HEK293T (cell line): ENCODE measurements around the gene VDR.

Experiments
- CTCF ChIA-PET: fragments of 350-600 bp; formaldehyde crosslinking; extraction: SDS; loops from one replicate; lab custom pipeline; 2021; ENCODE audit warnings: antibody characterized with exemption, inconsistent platforms; lab: Yijun Ruan, JAX
- POLR2A ChIA-PET: fragments of 350-600 bp; formaldehyde crosslinking; extraction: SDS; loops from one replicate; lab custom pipeline; 2020; ENCODE audit warnings: antibody characterized with exemption, inconsistent platforms; lab: Yijun Ruan, JAX
- DNase-seq: peaks from one replicate; pipeline ENCODE4 v3.0.0; 2012; ENCODE audit warnings: mixed read lengths; ENCODE audit errors: extremely low spot score
- ARNT ChIP-seq: fragments of 450-650 bp; IDR thresholded peaks from 2 replicates; pipeline ENCODE4 v1.6.1; 2017; ENCODE audit warnings: mild to moderate bottlenecking
- BHLHE40 ChIP-seq: fragments of 450-650 bp; IDR thresholded peaks from 2 replicates; pipeline ENCODE4 v1.6.1; 2016; ENCODE audit warnings: mild to moderate bottlenecking, moderate library complexity, borderline replicate concordance
- CTBP1 ChIP-seq: fragments of 450-650 bp; IDR thresholded peaks from 2 replicates; pipeline ENCODE4 v1.6.1; 2016; ENCODE audit warnings: borderline replicate concordance
- ELF4 ChIP-seq: fragments of 450-650 bp; IDR thresholded peaks from 2 replicates; pipeline ENCODE4 v1.6.1; 2017; ENCODE audit warnings: antibody characterized with exemption
- FOXA1 ChIP-seq: fragments of 450-650 bp; IDR thresholded peaks from 2 replicates; pipeline ENCODE4 v1.6.1; 2016; ENCODE audit warnings: mild to moderate bottlenecking
- FOXK2 ChIP-seq: fragments of 450-650 bp; IDR thresholded peaks from 2 replicates; pipeline ENCODE4 v1.6.1; 2016; ENCODE audit warnings: mild to moderate bottlenecking
- FOXM1 ChIP-seq: fragments of 450-650 bp; IDR thresholded peaks from 2 replicates; pipeline ENCODE4 v1.6.1; 2017; ENCODE audit warnings: mild to moderate bottlenecking, borderline replicate concordance
- HDGF ChIP-seq: fragments of 450-650 bp; IDR thresholded peaks from 2 replicates; pipeline ENCODE4 v1.6.1; 2017; ENCODE audit warnings: antibody characterized with exemption, borderline replicate concordance
- L3MBTL2 ChIP-seq: fragments of 450-650 bp; conservative IDR thresholded peaks from 2 replicates; pipeline ENCODE4 v1.6.1; 2016; ENCODE audit warnings: mild to moderate bottlenecking
- LEF1 ChIP-seq: fragments of 450-650 bp; IDR thresholded peaks from 2 replicates; pipeline ENCODE4 v1.6.1; 2017; ENCODE audit warnings: mild to moderate bottlenecking, borderline replicate concordance
- NFRKB ChIP-seq: fragments of 450-650 bp; IDR thresholded peaks from 2 replicates; pipeline ENCODE4 v1.6.1; 2016; ENCODE audit warnings: mild to moderate bottlenecking, moderate library complexity
- PKNOX1 ChIP-seq: fragments of 450-650 bp; IDR thresholded peaks from 2 replicates; pipeline ENCODE4 v1.6.1; 2016
- SP1 ChIP-seq: fragments of 450-650 bp; IDR thresholded peaks from 2 replicates; pipeline ENCODE4 v1.6.1; 2017
- SUZ12 ChIP-seq: fragments of 450-650 bp; IDR thresholded peaks from 2 replicates; pipeline ENCODE4 v1.6.1; 2016; ENCODE audit warnings: mild to moderate bottlenecking
- TARDBP ChIP-seq: fragments of 450-650 bp; IDR thresholded peaks from 2 replicates; pipeline ENCODE4 v1.6.1; 2016
- ZNF384 ChIP-seq: fragments of 450-650 bp; IDR thresholded peaks from 2 replicates; pipeline ENCODE4 v1.6.1; 2016

The VDR gene

GRCh38 chr12:47920913-47921312, 16.1 kb upstream of the VDR start:
- TF ChIP-seq L3MBTL2 (no peak), LEF1 (no peak), SUZ12 (no peak), ARNT (no peak), ELF4 (no peak)
- POLR2A ChIA-PET: interaction anchor here (0.9 kb wide), 1 partner anchor 17 kb away, joined by 3 read pairs; no protein-coding TSS in a partner anchor
- CTCF ChIA-PET: no interaction called here

GRCh38 chr12:47913081-47913480, 8.3 kb upstream of the VDR start:
- TF ChIP-seq ELF4 (no peak), ZNF384 (no peak), NFRKB (no peak), FOXM1 (no peak)
- DNase-seq: no peak
- POLR2A ChIA-PET: interaction anchor here (1.2 kb wide), 1 partner anchor 8 kb away, joined by 9 read pairs; the partner anchor contains the start of gene VDR
- CTCF ChIA-PET: interaction anchor here (0.6 to 0.7 kb wide), 2 partner anchors 35 to 285 kb away, joined by 3 read pairs; no protein-coding TSS in a partner anchor

More at GRCh38 chr12:47920913-47921312, 16.1 kb upstream of the VDR start:
- DNase-seq: no peak

GRCh38 chr12:47912556-47912955, 7.8 kb upstream of the VDR start:
- CTCF ChIA-PET: no interaction called here
- no peak for TF ChIP-seq NFRKB
- TF ChIP-seq PKNOX1: no peak
- no peak for TF ChIP-seq L3MBTL2
- no peak for TF ChIP-seq ZNF384
- TF ChIP-seq SP1: no peak
- no peak for TF ChIP-seq BHLHE40
- TF ChIP-seq FOXK2: no peak
- TF ChIP-seq ARNT: no peak
- no peak for TF ChIP-seq ELF4
- no peak for TF ChIP-seq FOXA1
- no peak for TF ChIP-seq LEF1
- TF ChIP-seq FOXM1: no peak
- TF ChIP-seq SUZ12: no peak
- POLR2A ChIA-PET: no interaction called here
- DNase-seq: no peak

- TF ChIP-seq FOXK2: no peak
- no peak for TF ChIP-seq HDGF
- TF ChIP-seq ZNF384: no peak
- no peak for TF ChIP-seq CTBP1
- no peak for TF ChIP-seq L3MBTL2
- TF ChIP-seq FOXM1: no peak
- no peak for TF ChIP-seq SUZ12
- TF ChIP-seq BHLHE40: no peak
- TF ChIP-seq LEF1: no peak
- no peak for TF ChIP-seq ARNT
- no peak for TF ChIP-seq PKNOX1
- ChIA-PET CTCF (no interaction called here), POLR2A (no interaction called here)
- no peak for DNase-seq
Observed at GRCh38 chr12:47910981-47911380, 6.2 kb upstream of the VDR start.

- CTCF ChIA-PET: interaction anchor here (0.7 kb wide), 1 partner anchor 39 kb away, joined by 4 read pairs; no protein-coding TSS in a partner anchor
- TF ChIP-seq L3MBTL2: no peak
- no peak for TF ChIP-seq TARDBP
- TF ChIP-seq FOXA1: no peak
- no peak for TF ChIP-seq SUZ12
- TF ChIP-seq NFRKB: no peak
- TF ChIP-seq PKNOX1: no peak
- no peak for TF ChIP-seq CTBP1
- TF ChIP-seq FOXK2: no peak
- no peak for TF ChIP-seq HDGF
- POLR2A ChIA-PET: no interaction called here
- DNase-seq: no peak
Observed at GRCh38 chr12:47910486-47910885, 5.7 kb upstream of the VDR start.

GRCh38 chr12:47909839-47910465, 5.2 kb upstream of the VDR start:
- ChIA-PET POLR2A (no interaction called here), CTCF (interaction anchor here (0.7 kb wide), 1 partner anchor 39 kb away, joined by 4 read pairs; no protein-coding TSS in a partner anchor)
- TF ChIP-seq SP1: no peak
- no peak for TF ChIP-seq ELF4
- no peak for TF ChIP-seq CTBP1
- no peak for TF ChIP-seq ZNF384
- TF ChIP-seq BHLHE40: no peak
- no peak for TF ChIP-seq FOXA1
- TF ChIP-seq PKNOX1: no peak
- no peak for DNase-seq
